Anterior cingulate cortex (tissue), 58 donors: Measurements from ENCODE around the gene DUXA.
"Not testable (repeated sequence)": the region's sequence is repeated elsewhere in the genome, so short reads cannot be mapped to it uniquely, and the experiment has no call there.

Source experiments
- DNase-seq, 58 donors: peaks; one replicate each; lab custom pipeline; 2025; lab: John Stamatoyannopoulos, UW

DUXA gene

DNA sequence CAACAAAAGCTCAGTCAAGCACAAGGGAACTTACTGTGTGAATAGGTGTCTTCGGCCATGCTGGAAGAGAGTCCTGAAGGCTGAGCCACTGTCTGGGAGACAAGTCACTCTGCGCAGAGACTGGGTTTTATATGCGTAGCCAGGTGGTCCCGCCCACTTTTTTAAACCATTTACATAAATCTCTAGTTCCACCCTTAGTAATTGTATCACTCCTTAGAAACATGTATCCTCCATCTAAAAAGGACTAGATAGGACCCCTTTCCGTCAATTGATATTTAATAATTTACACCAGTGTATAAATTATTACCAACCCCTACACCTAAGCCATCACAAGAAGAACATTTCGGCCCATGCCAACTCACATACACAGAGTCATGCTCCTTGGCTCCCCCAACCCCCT is at the start of gene DUXA:
Gene DUXA (minus strand): TSS at position 101 of the 400 bp plus-strand sequence. CDS start 42 bp downstream, at position 59.
- DNase-seq = no peak

DNA sequence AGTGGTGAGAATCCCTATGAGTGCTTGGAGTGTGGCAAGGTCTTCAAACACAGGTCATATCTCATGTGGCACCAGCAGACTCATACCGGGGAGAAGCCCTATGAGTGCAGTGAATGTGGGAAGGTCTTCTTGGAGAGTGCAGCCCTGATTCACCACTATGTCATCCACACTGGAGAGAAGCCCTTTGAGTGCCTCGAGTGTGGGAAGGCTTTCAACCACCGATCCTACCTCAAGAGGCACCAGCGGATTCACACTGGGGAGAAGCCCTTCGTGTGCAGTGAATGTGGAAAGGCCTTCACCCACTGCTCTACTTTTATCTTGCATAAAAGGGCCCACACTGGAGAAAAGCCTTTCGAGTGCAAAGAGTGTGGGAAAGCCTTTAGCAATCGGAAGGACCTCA is 44.8 kb upstream of the DUXA start:
- DNase-seq = no peak

DNA sequence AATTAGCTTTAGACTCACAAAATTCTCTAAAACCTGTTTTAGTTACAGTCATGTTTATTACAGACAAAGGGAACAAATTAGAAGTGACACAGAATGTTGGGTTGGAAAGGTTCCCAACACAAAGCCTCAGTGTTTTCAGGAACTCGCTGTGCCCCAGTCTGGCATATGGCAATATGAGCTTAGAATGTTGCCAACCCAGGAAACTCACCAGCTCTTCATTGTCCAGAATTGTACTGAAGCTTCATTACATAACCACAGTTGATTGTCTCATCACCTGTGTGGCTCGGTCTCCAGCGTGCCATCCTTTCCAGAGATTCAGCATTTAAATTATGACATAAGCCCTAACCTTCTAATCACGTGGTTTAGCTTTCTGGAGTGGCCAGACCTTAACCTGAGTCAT is 43.1 kb upstream of the DUXA start:
- peak in 11 of 58 donors; percentile 1 to 44 (median 8) for DNase-seq

DNA sequence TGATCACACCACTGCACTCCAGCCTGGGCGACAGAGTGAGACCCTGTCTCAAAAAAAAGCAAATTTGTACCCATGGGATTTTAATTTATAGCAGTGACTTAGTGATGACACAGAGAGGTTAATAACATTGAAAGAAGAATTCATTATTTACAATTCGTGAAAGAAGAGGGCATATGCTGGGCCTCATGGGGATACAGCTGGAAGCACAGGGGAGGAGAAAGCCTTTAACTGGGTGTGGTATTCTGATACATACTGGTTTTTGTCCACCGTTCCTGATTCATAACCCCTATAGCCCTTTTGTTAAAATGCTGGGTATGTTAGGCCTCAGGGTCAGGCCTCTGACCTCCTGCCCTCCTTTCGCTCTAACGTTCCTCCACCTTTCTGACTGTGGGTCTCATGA is 34.9 kb upstream of the DUXA start:
- DNase-seq = no peak

DNA sequence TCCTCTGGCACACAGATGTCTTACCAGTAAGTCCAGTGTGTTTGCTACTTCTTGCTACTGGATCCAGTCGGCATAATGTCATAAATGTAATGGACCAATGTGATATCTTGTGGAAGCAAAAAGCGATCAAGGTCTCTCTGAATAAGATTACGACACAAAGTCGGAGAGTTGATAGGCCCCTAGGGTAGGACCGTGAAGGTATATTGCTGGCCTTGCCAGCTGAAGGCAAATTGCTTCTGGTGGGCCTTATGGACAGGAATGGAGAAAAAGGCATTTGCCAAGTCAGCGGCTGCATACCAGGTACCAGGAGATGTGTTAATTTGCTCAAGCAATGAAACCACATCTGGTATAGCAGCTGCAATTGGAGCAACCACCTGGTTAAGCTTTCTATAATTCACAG is 30.6 kb upstream of the DUXA start:
- DNase-seq = not testable (repeated sequence)

DNA sequence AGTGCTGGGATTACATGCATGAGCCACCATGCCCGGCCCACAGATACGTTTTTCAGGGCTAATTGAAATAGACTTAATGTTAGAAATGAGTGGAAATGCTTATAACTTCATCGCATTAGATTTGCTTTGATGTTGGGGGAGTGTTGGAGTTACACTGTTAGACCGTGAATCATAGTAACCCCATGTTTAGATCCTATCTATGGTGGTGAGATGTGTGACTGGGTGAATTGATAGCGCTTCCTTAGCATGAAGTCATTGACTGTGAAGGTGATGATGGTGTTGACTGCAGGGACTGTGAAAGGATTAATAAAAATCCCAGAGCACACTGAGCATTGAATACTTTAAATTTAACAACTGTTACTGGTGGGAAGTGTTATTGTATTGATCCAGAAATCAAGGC is 25.7 kb upstream of the DUXA start:
- DNase-seq = no peak

DNA sequence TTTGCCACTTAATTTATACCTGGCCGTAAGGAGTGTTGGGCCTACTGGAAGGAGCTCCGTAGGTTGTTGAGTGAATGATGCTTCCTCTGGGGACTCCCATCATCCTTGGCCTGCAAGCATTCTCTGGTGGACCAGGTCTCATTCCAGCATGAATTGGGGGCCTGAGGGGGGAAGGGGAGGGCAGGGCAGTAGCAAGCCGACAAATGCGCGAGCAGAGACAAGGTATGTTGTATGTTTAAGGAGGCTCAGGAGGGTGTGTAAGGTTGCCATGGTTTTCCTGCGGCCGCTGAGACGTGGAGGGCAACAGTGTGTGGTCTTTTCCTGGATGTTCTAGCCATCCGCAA is 24.8 kb upstream of the DUXA start:
- peak in 1 of 58 donors; percentile 22 for DNase-seq

DNA sequence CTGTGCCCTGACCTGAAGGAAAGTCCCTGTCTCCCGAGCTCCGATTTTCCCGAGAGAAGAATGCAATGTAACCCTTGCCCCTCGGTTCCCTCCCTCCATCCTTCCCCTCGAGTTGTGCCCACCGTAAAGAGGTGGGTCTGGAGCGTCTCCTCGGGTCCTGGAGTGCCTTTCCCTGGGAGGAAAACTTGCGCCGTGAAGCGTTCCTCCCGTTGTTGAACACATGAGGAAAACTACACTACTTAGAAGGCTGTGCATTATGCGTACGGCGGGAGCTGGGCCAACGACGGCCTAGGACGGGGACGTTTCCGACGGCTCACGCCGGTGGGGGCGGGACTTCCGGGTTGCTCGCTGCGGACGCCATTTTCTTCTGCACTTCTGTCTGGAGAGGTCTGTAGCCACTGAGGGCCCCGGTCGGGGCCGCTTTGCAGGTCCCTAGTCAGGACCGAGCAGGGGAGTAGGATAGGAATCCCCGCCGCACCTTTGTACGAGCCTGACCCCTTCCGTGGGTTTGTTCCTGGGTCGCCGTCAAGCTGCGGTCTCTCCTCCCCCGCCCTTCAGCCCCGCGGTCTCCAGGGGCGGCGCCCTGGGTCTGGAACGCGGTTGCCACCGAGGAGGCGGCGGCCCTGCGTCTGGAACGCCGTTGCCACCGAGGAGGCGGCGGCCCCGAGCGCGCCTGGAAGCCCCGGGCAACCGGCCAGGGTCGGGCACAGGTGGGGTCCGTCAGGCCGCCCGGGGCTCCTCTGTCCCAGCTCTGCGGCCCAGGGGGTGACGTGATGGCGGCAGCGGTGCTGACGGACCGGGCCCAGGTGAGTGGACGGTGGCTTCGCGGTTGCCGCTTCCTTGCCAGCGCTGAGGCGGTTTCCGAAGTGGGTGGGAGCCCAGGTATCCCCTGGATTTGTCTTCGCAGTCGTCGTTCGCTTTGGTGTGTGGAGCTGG is 24.1 kb upstream of the DUXA start, which contains the start of gene ZNF264:
Gene ZNF264 (plus strand): TSS at position 360 of the 936 bp plus-strand sequence. CDS start 414 bp downstream, at position 774.
- DNase-seq = peak; percentile 23 to 91 (median 80)

DNA sequence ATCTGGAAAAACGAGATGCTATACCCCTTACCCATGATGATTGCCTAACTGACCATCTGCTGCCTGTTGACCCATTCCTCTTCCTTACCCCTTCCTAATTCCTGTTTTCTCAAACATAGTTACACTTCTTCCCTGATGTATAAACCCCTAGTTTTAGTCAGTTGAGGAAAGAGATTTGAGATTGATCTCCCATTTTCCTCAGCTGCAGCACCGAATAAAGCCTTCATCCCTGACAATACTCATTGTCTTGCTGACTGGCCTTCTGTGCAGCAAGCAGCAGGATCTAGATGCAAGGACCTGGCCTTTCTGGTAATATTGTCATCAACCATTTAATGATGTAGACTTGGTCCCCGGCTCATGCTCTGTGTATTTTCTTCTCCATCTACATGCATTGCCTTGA is 23.0 kb upstream of the DUXA start:
- DNase-seq = no peak

DNA sequence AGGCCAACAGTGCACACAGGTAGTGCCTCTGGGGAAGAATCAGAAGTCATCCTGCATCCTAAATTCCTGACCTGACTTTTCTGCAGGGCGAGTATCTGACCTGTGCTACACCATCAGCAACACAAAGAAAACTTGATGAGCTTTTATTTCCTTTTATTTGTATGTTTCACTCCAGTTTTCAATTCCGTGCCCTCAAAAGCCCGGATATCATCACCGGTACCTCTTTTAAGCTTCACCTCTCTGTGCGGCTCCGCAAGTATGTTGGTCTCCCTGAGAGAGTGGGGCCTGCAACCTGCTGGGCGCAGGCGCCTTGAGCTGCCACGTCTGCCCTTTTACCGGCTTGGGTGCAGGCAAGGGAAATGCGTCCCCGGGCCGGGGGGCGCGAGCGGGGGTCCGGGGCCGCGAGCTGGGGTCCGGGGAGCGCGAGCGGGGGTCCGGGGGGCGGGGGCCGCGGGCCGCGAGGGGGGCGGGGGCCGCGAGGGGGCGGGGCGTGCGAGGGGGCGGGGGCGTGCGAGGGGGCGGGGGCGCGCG is 4.3 kb upstream of the DUXA start:
- peak in 45 of 58 donors; percentile 0 to 34 (median 9) for DNase-seq

DNA sequence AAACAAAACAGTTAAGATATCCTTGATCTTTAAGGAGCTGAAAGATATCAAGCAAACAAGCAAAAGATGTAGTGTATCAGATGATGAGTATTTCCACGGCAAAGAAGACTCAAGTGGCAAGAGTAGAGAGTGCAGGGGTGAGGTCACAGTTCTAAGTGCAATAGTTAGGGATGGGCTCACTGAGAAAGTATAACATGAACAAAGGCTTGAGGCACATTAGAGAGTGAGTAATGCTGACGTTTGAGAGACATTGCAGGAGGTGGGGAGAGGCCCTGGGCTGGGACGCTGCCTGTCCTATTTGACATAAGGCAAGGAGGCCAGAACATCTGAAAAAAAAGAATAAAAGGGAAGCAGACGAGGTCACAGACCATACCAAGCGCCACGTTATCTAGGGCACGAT is 1.4 kb downstream of the DUXA start:
- no peak for DNase-seq

DNA sequence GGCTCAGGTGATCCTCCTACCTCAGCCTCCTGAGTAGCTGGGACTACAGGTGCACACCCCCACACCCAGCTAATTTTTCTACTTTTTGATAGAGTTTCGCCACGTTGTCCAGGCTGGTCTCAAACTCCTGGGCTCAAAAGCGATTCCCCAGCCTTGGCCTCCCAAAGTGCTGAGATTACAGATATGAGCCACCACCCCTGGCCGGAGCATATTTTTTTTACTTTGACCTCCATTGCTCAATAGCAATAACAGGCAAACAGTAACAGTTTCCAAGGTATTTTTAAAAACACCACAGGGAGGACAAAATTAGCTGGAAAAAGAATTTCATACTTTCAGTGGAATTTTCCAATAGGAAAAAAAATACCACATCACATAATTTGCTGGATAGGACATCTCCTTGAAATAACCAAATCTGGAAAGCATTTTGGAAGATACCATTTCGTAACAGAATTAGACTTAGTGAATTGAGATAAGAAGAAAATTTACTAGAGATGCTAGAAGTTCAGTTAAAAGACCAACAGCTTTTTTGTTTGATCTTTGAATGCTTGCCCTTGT is 5.2 kb downstream of the DUXA start:
- DNase-seq = no peak

DNA sequence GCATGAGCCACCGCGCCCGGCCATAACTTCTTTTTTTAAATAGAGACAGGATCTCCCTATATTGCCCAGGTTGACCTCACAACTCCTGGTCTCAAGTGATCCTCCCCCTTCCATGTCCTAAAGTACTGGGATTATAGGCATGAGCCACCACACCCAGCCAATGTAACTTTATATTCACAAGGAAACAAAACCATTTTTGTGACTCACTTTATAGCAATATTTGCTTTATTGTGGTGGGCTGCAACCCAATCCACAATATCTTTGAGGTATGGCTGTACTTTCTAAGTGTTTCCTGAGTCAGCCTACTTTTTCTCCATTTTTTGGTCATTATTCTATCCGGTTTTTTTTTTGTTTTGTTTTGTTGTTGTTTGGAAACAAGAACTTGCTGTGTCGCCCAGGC is 14.4 kb downstream of the DUXA start:
- no peak for DNase-seq

DNA sequence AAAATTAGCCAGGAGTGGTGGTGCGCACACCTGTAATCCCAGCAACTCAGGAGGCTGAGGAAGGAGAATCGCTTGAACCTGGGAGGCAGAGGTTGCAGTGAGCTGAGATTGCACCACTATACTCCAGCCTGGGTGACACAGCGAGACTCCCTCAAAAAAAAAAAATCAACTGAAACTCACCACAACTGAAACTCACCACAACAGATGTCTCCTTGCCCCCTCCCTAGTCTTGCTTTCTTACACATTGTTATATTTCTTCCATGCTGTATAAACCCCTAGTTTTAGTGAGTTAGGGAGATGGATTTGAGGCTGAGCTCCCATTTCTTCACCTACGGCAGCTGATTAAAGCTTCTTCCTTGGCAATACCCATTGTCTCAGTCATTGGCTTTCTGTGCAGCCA is 25.6 kb downstream of the DUXA start:
- no peak for DNase-seq

DNA sequence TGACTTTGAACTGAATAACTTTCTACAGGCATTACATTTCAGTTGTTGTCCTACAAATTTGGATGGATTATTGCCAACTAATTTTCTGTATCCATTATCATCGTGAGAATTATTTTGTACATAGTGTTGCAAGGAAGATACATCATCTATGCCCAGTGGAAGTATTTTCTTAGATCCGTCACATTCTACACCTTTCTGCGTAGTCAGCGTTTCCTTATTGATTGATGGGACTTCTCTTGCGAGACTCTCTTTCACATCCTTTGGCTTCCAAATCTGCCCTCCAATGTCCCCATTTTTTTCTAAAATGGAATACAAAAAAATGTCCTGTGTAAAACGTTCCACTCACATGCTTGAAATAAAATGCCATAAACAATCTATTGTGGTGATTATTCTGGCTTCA is 31.5 kb downstream of the DUXA start:
- no peak for DNase-seq

DNA sequence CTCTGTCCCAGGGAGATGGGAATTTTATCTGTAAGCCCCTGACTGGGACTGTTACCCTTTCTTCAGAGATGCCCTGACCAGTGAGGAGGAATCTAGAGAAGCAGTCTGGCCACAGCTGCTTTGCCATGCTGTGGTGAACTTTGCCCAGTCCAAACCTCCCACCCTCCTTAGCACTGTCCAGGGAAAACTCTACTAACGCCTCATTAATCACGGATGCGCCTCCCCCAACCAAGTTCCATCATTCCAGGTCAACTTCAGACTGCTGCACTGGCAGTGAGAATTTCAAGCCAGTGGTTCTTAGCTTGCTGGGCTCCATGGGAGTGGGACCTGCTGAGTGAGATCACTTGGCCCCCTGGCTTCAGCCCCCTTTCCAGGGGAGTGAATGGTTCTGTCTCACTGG is 39.9 kb downstream of the DUXA start:
- DNase-seq = not testable (repeated sequence)

DNA sequence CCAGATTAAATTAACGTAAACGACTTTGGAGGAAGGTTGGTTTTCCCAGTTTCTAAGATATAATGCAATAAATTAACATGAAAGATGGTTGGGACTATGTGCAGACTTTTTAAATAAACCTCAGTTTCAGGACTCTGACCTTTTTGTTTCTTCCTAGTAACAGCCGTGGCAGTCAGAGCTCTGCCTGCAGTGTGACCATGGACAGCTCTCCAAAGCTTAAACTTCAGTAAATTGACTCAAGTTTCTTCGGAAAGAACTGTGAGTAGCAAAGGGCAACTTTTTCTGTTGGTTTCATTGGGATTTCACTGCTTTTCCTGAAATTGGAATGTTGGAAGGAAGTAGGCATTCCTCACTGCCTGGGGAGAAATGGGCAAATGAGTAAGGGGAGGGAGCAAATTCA is 43.4 kb downstream of the DUXA start:
- no peak for DNase-seq

DNA sequence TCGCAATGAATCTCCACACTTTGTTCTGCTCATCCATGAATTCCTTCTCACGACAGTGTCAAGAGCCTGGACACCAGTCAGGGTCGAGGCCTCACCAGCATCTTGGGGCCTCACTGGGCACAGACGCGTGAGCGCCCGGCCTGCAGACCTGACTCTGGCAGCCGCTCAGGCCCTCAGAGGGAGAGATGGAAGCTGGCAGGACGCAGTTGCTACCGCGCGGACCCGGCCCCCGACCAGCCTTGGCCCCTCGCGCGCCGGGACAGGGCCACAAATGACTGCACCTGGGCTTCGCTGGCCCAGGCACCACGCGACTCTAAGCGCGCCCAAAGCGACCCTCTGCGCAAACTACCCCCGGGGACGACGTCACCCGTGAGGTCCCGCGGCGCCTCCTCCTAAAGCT is 48.4 kb downstream of the DUXA start:
- DNase-seq = no peak

DNA sequence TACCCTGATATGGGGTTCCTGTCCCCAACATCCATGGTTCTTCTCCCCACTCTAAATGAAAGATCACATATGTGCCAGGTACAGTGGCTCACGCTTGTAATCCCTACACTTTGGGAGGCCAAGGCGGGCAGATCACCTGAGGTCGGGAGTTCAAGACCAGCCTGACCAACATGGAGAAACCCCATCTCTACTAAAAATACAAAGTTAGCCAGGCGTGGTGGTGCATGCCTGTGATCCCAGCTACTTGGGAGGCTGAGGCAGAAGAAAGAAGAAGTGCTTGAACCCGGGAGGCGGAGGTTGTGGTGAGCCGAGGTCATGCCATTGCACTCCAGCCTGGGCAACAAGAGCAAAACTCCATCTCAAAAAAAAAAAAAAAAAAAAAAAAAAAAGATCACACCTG is 53.8 kb downstream of the DUXA start:
- DNase-seq = not testable (repeated sequence)

DNA sequence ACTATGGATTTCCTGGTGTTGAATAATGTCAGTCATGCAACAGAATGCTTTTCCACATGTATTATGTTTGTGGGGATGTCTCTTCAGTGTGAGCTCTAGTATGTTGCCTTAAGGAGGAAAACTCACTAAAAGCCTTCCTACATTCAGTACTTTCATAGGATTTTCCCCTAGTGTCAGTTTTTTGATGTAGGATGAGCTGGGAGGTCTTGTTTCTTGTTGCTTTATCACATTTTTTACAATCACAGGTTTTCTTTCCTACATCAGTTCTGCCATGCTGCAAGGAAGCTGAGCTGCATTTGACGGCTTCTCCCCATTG is 56.0 kb downstream of the DUXA start:
- no peak for DNase-seq

DNA sequence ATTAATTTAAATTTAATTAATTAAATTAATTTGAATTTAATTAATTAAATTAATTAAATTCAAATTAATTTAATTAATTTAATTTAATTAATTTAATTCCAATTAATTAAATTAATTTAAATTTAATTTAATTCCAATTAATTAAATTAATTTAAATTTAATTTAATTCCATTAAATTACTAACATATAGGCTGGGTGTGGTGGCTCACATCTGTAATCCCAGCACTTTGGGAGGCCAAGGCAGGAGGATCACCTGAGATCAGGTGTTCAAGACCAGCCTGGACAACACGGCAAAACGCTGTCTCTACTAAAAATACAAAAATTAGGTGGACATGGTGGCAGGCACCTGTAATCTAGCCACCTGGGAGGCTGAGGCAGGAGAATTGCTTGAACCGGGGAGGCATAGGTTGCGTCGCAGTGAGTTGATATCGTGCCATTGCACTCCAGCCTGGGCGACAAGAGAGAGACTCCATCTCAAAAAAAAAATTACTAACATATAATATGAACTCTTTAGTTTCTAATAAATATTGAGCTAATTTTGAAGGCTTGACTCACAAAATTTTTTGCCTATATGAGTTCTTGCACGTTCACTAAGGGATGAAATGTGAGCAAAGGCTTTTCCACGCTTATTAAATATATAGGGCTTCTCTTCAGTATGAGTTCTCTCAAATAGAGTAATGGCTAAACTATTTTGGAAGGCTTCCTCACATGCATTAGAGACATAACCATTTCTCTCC is 56.5 kb downstream of the DUXA start:
- no peak for DNase-seq
